ENCODE data around the gene PDE6C.

Gene PDE6C

GRCh38 chr10:93612311-93612710, at the start of gene PDE6C:
PDE6C (plus strand) TSS chr10:93612537; CDS start chr10:93612726, 189 bp downstream.
- no peak for DNase-seq (ENCODE audit: low spot score)

DNA sequence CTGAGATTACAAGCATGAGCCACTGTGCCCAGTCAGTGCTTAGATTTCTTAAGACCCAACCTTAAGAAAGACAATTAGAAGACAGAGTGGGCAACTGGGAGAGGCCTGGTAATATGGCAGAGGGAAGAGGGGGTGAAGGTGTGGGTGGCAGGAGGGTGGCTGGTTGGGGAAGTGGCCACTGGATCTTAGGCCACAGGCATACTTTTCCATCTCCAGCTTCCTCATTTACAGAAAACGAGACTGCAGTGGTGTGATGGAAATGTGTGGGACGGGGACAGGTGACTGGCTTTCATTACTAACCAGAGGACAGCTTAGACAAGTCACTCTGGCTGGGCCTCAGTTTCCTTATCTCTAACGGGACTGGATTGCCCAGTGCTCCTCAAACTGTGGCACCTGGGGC, 46.9 kb upstream of the PDE6C start:
- no peak for DNase-seq (ENCODE audit: low spot score)

- no peak for DNase-seq (ENCODE audit: low spot score)
Observed at GRCh38 chr10:93566435-93567276, 45.7 kb upstream of the PDE6C start, which contains the start of gene FFAR4. FFAR4 (plus strand) TSS chr10:93566665; CDS start chr10:93566721, 56 bp downstream.

- no peak for DNase-seq (ENCODE audit: low spot score)
Observed at GRCh38 chr10:93567277-93568104, 44.8 kb upstream of the PDE6C start.

DNA sequence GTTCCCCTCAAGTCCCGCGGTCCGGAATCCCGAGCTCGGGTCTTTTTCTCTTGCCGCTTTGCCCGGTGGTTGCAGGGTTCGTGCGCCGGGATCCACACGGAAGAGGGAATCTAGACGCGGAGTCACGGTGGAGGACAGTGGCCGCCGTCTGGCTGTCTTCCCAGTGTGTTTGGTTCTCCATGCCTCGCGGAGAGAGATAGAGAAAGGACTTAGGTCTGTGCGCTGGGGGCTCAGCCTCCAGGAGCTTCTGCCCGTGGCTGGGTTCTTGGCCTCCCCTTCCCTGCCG, 44.3 kb upstream of the PDE6C start:
- no peak for DNase-seq (ENCODE audit: low spot score)

- no peak for DNase-seq (ENCODE audit: low spot score)
Observed at GRCh38 chr10:93570383-93570782, 42.0 kb upstream of the PDE6C start.

GRCh38 chr10:93572606-93573005, 39.7 kb upstream of the PDE6C start:
- DNase-seq (ENCODE audit: low spot score): no peak

DNA sequence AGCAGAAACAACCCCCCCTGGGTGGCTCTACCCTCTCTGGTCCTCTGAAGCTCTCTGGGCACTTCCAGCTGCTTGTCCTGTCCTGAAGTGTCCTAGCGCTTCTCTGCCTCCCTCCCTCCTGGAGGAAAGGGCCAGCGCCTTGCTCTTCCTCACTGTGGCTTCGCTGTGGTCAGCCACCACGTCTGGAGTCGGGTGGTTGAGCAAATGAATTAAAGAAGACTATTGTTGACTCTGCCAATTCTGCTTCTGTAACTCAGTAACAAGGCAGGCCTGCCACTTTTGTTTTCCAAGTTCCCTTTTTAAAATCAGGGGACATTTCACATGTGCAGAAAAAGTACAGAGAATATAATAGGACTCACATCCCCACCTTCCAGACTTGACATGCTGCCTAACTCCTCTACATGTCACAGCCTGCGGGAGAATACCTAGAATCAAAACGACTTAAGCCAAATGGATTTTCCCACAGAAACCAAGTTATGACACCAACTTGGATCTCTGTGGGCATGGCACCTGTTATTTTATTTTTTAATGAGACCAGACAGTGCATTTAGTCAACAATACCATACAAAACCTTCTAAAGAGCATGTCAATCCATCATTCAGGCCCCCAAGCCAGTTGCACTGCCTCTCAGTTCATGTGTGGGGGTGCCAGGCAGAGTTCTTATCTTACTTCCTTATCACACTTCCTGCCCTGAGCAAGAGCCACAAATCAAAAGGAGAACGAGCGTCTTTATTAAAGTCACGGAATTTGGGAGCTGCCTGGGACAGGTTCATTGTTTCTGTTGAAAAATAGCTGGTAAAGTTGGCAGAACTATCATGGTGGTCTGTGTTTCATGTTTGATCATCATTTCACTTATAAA, 39.1 kb upstream of the PDE6C start:
- DNase-seq (ENCODE audit: low spot score): no peak

DNA sequence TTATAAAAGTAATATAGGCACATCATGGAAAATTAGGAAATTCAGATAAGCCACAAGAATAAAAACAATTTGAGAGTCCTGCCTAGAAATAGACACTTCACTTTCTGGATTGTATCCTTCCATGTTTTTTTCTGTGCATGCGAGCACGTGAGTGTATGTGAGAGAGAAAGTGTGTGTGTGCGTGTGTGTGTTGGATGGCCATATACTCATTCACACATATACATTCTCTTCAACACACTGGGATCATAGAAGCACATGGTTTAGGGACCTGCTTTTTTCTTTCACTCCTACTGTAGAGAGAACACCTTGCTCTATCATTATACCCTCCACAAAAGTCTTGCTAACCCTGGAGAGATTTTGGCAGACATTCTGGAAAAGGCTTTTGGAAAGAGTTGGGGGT, 38.4 kb upstream of the PDE6C start:
- DNase-seq (ENCODE audit: low spot score): no peak

DNA sequence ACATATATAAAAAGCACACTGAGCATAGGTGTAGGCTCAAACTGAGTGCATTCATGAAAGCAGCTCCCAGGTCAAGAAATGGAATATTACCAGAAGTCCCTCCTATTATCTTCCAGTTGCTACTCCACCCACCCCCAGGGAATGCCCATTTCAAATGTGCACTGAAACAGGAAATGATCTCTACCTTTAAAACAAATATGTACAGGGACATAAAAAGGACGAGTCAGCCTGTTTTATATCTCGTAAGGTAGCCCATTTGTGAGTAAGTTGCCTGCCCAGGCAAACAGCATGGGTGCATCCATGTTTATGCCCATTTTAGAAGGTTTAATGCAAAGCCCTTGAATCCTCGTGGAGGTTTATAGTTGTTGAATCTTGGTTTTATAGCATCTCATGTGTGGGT, 35.4 kb upstream of the PDE6C start:
- DNase-seq (ENCODE audit: low spot score): no peak

DNA sequence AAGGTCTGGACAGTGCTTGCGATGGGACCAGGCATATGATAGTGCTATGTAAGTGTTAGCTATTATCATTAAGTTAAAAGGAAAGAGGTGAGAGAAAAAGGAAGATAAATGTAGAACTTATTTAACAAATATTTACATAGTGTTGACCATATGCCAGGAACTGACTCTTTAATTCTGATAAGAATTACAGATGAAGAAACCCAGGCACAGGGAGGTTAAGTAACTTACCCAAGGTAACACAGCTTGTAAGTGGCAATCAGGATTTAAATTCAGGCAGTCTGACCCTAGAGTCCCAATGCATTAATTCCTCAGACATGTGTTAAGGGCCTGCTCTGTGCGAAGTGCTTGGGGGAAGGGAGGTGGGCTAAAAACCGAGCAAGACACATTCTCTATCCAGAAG, 34.8 kb upstream of the PDE6C start:
- DNase-seq (ENCODE audit: low spot score): no peak

- no peak for DNase-seq (ENCODE audit: low spot score)
Observed at GRCh38 chr10:93579089-93579488, 33.2 kb upstream of the PDE6C start.

DNA sequence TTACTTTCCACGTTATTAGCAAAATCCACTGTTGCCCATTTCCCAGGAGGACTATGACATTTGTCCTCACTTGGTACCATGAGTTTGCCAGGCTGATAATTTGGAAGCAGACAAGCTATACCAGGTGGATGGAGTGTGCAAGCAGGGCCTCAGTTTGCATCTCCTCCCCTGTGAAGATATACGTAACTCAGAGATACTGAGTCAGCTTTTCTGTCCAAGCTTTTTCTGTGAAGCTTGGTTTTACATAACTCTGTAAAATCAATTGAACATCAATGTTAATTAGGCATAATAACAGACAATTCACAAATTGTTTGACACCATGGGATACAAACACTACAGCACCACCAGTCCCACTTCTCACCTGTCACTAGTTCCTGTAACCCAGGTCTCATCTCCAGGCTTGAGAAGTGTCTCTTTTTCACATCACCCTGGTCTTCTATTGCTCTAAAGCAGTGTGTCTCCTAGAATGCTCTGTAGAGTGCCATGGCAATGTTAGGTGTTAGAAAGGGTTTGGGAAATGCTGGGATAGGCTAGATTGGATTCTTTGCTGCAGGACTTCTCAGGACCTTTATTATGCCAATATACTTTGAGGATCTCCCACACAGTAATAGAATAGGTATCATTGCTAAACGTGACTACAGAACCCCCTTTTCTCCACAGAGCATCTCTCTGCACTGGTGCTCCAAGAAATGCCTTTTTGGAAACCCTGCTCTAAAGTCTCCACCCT, 32.2 kb upstream of the PDE6C start:
- DNase-seq (ENCODE audit: low spot score): no peak

- DNase-seq (ENCODE audit: low spot score): no peak
Observed at GRCh38 chr10:93580828-93581227, 31.5 kb upstream of the PDE6C start.

- no peak for DNase-seq (ENCODE audit: low spot score)
Observed at GRCh38 chr10:93584445-93584844, 27.9 kb upstream of the PDE6C start.

GRCh38 chr10:93589648-93590562, 22.4 kb upstream of the PDE6C start:
- no peak for DNase-seq (ENCODE audit: low spot score)

DNA sequence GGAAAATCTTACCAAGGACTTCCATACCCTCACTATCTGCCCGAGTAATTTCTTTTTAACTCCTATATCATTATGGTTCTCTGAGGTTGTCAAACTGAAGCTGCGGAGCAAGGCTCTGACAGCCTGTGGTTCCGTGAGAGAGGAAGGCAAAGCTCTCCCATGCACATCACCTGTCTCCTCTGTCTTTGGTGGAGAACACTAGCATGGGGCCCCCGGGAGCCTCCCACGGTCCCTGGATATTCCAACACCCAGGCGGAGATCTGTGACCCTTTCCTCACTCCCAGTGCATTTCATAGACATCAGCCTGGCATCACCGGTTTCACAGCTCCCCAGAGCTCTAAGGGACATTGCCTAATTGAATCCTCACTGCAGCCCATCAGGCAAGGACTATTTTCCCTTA, 21.7 kb upstream of the PDE6C start:
- no peak for DNase-seq (ENCODE audit: low spot score)

GRCh38 chr10:93591065-93591808, 21.1 kb upstream of the PDE6C start:
- DNase-seq (ENCODE audit: low spot score): no peak

GRCh38 chr10:93593254-93593653, 19.1 kb upstream of the PDE6C start:
- DNase-seq (ENCODE audit: low spot score): no peak

DNA sequence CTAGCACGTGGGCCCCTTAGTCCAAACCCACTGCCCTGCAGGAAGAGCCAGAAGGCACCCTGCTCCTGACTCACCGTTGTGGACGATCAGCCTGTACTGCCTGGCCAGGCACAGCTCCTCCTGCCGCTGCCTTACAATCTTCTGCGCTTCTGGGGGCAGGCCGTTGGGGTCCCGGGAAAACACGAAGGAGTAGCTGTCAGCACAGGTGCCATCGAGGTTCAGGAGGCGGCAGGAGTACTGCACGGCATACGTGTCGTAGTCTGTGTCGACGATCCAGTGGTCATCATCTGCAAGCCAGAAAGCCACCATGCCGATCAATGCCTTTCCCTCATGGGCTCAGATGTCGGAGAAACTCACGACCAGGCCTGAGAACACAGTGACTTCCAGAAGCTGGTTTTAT, 18.6 kb upstream of the PDE6C start:
- DNase-seq (ENCODE audit: low spot score): no peak
